NT2/D1 (cell line): ENCODE data around the gene ZNF391.

Experiments used
- YY1 ChIP-seq: IDR thresholded peaks from 2 replicates; pipeline ENCODE4 v1.6.1; 2011; ENCODE audit not compliant: insufficient read length, insufficient read depth
- ZNF274 ChIP-seq: IDR thresholded peaks from 2 replicates; pipeline ENCODE4 v1.6.1; 2011; ENCODE audit warnings: mild to moderate bottlenecking, low read depth, low read length

DNA sequence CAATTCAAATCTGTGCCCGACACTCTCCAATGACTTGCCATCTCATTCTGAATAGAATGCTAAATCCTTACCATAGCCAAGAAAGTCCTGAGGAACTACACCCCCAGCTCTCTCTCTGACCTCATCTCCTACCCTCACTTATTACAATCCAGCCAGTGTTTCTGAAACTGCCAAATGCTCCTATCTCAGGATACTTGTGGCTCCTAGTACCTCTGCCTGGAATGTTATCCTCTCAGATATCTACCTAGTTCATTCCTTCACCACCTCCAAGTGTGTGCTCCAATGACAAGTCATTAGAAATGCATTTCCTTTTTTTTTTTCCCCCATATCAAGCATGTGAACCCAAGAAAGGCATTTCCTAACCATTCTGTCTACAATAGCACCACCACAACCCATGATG, 59.9 kb downstream of the ZNF391 start:
- no peak for TF ChIP-seq YY1
- TF ChIP-seq ZNF274: no peak
